Smooth muscle cell (in vitro differentiated cells): ENCODE measurements around the gene ZNF552. TPM values are rescaled to one million over a fixed set of nuclear protein-coding genes. Genes with fewer than 3 reads are reported as not detected.
"Not testable (repeated sequence)": the region's sequence is repeated elsewhere in the genome, so short reads cannot be mapped to it uniquely, and the experiment has no call there.

Experiments
- DNase-seq: peaks from one replicate; lab custom pipeline; 2025; ENCODE audit not compliant: unreplicated experiment; lab: John Stamatoyannopoulos, UW
- H2AFZ ChIP-seq: fragments of 200-600 bp; sonication (generic); 2 replicates; pipeline ENCODE4 v1.6.0; 2016; ENCODE audit warnings: antibody characterized with exemption, low read depth, mild to moderate bottlenecking
- H3F3A ChIP-seq: fragments of 200-600 bp; sonication (generic); 2 replicates; pipeline ENCODE4 v1.6.0; 2017; ENCODE audit warnings: antibody characterized with exemption, low read depth
- H3K27ac ChIP-seq: fragments of 200-600 bp; sonication (generic); 2 replicates; pipeline ENCODE4 v1.5.1; 2016; ENCODE audit warnings: low read depth, mild to moderate bottlenecking
- H3K27me3 ChIP-seq: fragments of 200-600 bp; sonication (generic); 2 replicates; pipeline ENCODE4 v1.6.1; 2016; ENCODE audit warnings: low read depth, mild to moderate bottlenecking
- H3K36me3 ChIP-seq: fragments of 200-600 bp; sonication (generic); 2 replicates; pipeline ENCODE4 v1.5.1; 2016; ENCODE audit warnings: low read depth
- H3K4me1 ChIP-seq: fragments of 200-600 bp; sonication (generic); 2 replicates; pipeline ENCODE4 v1.5.1; 2016; ENCODE audit warnings: low read depth
- H3K4me2 ChIP-seq: fragments of 200-600 bp; sonication (generic); 2 replicates; pipeline ENCODE4 v1.6.0; 2016; ENCODE audit warnings: mild to moderate bottlenecking
- H3K4me3 ChIP-seq: fragments of 200-600 bp; sonication (generic); 2 replicates; pipeline ENCODE4 v1.5.1; 2016; ENCODE audit warnings: mild to moderate bottlenecking
- H3K79me2 ChIP-seq: fragments of 200-600 bp; sonication (generic); 2 replicates; pipeline ENCODE4 v1.6.0; 2016; ENCODE audit warnings: low read depth, mild to moderate bottlenecking
- H3K9ac ChIP-seq: fragments of 200-600 bp; sonication (generic); 2 replicates; pipeline ENCODE4 v1.6.0; 2016; ENCODE audit warnings: low read depth
- H3K9me3 ChIP-seq: fragments of 200-600 bp; sonication (generic); replicated peaks from 2 replicates; pipeline ENCODE4 v1.5.1; 2016; ENCODE audit warnings: low read depth
- H4K20me1 ChIP-seq: fragments of 200-600 bp; sonication (generic); 2 replicates; pipeline ENCODE4 v1.6.0; 2016; ENCODE audit warnings: low read depth
- CTCF ChIP-seq: fragments of 200-600 bp; sonication (generic); IDR thresholded peaks from 2 replicates; pipeline ENCODE4 v1.5.1; 2017; ENCODE audit warnings: borderline replicate concordance, mild to moderate bottlenecking, antibody characterized with exemption; ENCODE audit not compliant: insufficient read depth, poor library complexity, severe bottlenecking
- WGBS: methylation state at CpG from one replicate; pipeline ENCODE4 v1.1.7; 2016; ENCODE audit warnings: low lambda C conversion rate; 5-methylcytosine and 5-hydroxymethylcytosine counted together
- polyA plus RNA-seq: library from polyadenylated mRNA; unstranded; fragments of >200 nt; fragmentation: Nextera tagmentation; extraction: Ambion mirVana; gene quantifications from 2 replicates; pipeline ENCODE4 v1.2.1, GENCODE V29; 2016
- total RNA-seq: library from RNA; depleted of rRNA; stranded (reverse); fragments of >200 nt; gene quantifications from 2 replicates; pipeline ENCODE4 v1.2.3, GENCODE V29; 2014

ZNF552 gene
- total RNA-seq (2.8 and 6.7 TPM in 2 replicates), polyA plus RNA-seq (1.9 and 6.4 TPM in 2 replicates)

- H3K9me3 ChIP-seq = no peaks in the 10 kb centered on the region
- peak within 1 kb of the TSS; percentile 52 for H2AFZ ChIP-seq
- no peaks in the 10 kb centered on the region for H3F3A ChIP-seq
- H3K9ac ChIP-seq = peak within 1 kb of the TSS; percentile 64
- peak within 1 kb of the TSS; percentile 75 for H3K27ac ChIP-seq
- no peaks in the 10 kb centered on the region for H3K36me3 ChIP-seq
- peak within 1 kb of the TSS; percentile 88 for H3K4me3 ChIP-seq
- H3K4me2 ChIP-seq = peak within 1 kb of the TSS; percentile 96
- TF ChIP-seq CTCF = no peak
- peak; percentile 24 for DNase-seq
- H4K20me1 ChIP-seq = peaks cover 23% of the 10 kb centered on the region
- 1% methylated on average over 50 of the region's 50 CpGs for WGBS
- peaks cover 33% of the 10 kb centered on the region for H3K79me2 ChIP-seq
- H3K27me3 ChIP-seq = no peaks in the 10 kb centered on the region
- H3K4me1 ChIP-seq = peaks cover 4% of the 10 kb centered on the region
Observed at GRCh38 chr19:57814505-57815246, at the start of gene ZNF552. Gene ZNF552 (minus strand): TSS chr19:57814913. CDS start chr19:57814743, 170 bp downstream.

GRCh38 chr19:57862351-57862750 is 47.6 kb upstream of the ZNF552 start:
- Histone ChIP-seq H3K36me3 (peaks cover 44% of the 10 kb centered on the region), H3F3A (peaks cover 25% of the 10 kb centered on the region), H3K79me2 (peaks cover 34% of the 10 kb centered on the region), H4K20me1 (peaks cover 21% of the 10 kb centered on the region)
- not testable (repeated sequence) for H2AFZ ChIP-seq, H3K4me2 ChIP-seq, H3K9me3 ChIP-seq, H3K9ac ChIP-seq, H3K27ac ChIP-seq, H3K27me3 ChIP-seq, H3K4me1 ChIP-seq, H3K4me3 ChIP-seq, DNase-seq
- 95% methylated on average over 3 of the region's 3 CpGs for WGBS

GRCh38 chr19:57854117-57854516 is 39.4 kb upstream of the ZNF552 start:
- H3F3A ChIP-seq = not testable (repeated sequence)
- peaks cover 46% of the 10 kb centered on the region for H3K79me2 ChIP-seq

GRCh38 chr19:57851812-57852603 is 37.3 kb upstream of the ZNF552 start:
- H3K27ac ChIP-seq = peak overlapping the region; percentile 73
- not testable (repeated sequence) for H2AFZ ChIP-seq, DNase-seq, H3F3A ChIP-seq, H3K9ac ChIP-seq, H3K36me3 ChIP-seq, H3K27me3 ChIP-seq, H3K9me3 ChIP-seq, H3K4me1 ChIP-seq
- 88% methylated on average over 5 of the region's 6 CpGs for WGBS
- H3K79me2 ChIP-seq = peaks cover 59% of the 10 kb centered on the region
- H3K4me2 ChIP-seq = peak overlapping the region; percentile 97
- H4K20me1 ChIP-seq = peaks cover 60% of the 10 kb centered on the region
- peak overlapping the region; percentile 81 for H3K4me3 ChIP-seq

More at GRCh38 chr19:57854117-57854516, 39.4 kb upstream of the ZNF552 start:
- not testable (repeated sequence) for H3K36me3 ChIP-seq, H3K4me1 ChIP-seq, H3K27ac ChIP-seq, H3K4me2 ChIP-seq, H3K9me3 ChIP-seq, H2AFZ ChIP-seq, H3K9ac ChIP-seq, DNase-seq, H3K27me3 ChIP-seq, H3K4me3 ChIP-seq
- WGBS = 73% methylated on average over 2 of the region's 2 CpGs
- H4K20me1 ChIP-seq = peaks cover 62% of the 10 kb centered on the region

- H3K79me2 ChIP-seq = peaks cover 68% of the 10 kb centered on the region
- H2AFZ ChIP-seq = no peak overlapping the region
- peaks cover 11% of the 10 kb centered on the region for H3F3A ChIP-seq
- no peaks in the 10 kb centered on the region for H3K27me3 ChIP-seq
- DNase-seq = no peak
- H3K27ac ChIP-seq = peak overlapping the region; percentile 73
- H4K20me1 ChIP-seq = peaks cover 71% of the 10 kb centered on the region
- 5% methylated on average over 11 of the region's 11 CpGs for WGBS
- peaks cover 8% of the 10 kb centered on the region for H3K4me1 ChIP-seq
- no peaks in the 10 kb centered on the region for H3K36me3 ChIP-seq
- peak overlapping the region; percentile 81 for H3K4me3 ChIP-seq
- peak overlapping the region; percentile 82 for H3K9ac ChIP-seq
- H3K9me3 ChIP-seq = no peaks in the 10 kb centered on the region
- no peak for TF ChIP-seq CTCF
- H3K4me2 ChIP-seq = peak overlapping the region; percentile 97
Observed at GRCh38 chr19:57850553-57851017, 35.9 kb upstream of the ZNF552 start.

- Histone ChIP-seq H3K4me3 (peak within 1 kb of the TSS; percentile 81), H3F3A (peaks cover 15% of the 10 kb centered on the region), H3K4me2 (peak within 1 kb of the TSS; percentile 97), H3K79me2 (peaks cover 71% of the 10 kb centered on the region), H3K9ac (peak within 1 kb of the TSS; percentile 82), H4K20me1 (peaks cover 71% of the 10 kb centered on the region), H3K27ac (peak within 1 kb of the TSS; percentile 73)
- not testable (repeated sequence) for H3K27me3 ChIP-seq, H2AFZ ChIP-seq, H3K4me1 ChIP-seq, H3K9me3 ChIP-seq, H3K36me3 ChIP-seq
- peak; percentile 2 for DNase-seq
- WGBS = 2% methylated on average over 40 of the region's 42 CpGs
Observed at GRCh38 chr19:57849666-57850473, 35.2 kb upstream of the ZNF552 start, which contains the start of gene ZNF587. Gene ZNF587 (plus strand): TSS chr19:57849859. CDS start chr19:57850039, 180 bp downstream.
